ENCODE results near the gene SDK1.

SDK1 gene

GRCh38 chr7:3943779-3944520 is 642.9 kb downstream of the SDK1 start:
- DNase-seq (ENCODE audit: low read depth, low spot score), result no peak
- in situ Hi-C loops (cut with HindIII; ENCODE audit: low sequenced_read_pairs), result no loop called here
- TF ChIP-seq CTCF (IDR thresholded peaks at IDR 0.05; ENCODE audit: low read depth, low read length), result no peak
- H3K4me3 ChIP-seq (ENCODE audit: low read depth, low read length), result no peak overlapping the region

GRCh38 chr7:3949242-3949640 is 648.2 kb downstream of the SDK1 start:
- in situ Hi-C loops (cut with HindIII; ENCODE audit: low sequenced_read_pairs), result no loop called here
- DNase-seq (ENCODE audit: low read depth, low spot score), result no peak
- no peak overlapping the region for H3K4me3 ChIP-seq (ENCODE audit: low read depth, low read length)
- no peak for TF ChIP-seq CTCF (IDR thresholded peaks at IDR 0.05; ENCODE audit: low read depth, low read length)

GRCh38 chr7:3950249-3950648 is 649.2 kb downstream of the SDK1 start:
- TF ChIP-seq CTCF (IDR thresholded peaks at IDR 0.05; ENCODE audit: low read depth, low read length), result no peak
- H3K4me3 ChIP-seq (ENCODE audit: low read depth, low read length), result no peak overlapping the region
- DNase-seq (ENCODE audit: low read depth, low spot score), result no peak
- in situ Hi-C loops (cut with HindIII; ENCODE audit: low sequenced_read_pairs), result no loop called here

GRCh38 chr7:3951316-3952055 is 650.4 kb downstream of the SDK1 start:
- no peak overlapping the region for H3K4me3 ChIP-seq (ENCODE audit: low read depth, low read length)
- in situ Hi-C loops (cut with HindIII; ENCODE audit: low sequenced_read_pairs), result no loop called here
- DNase-seq (ENCODE audit: low read depth, low spot score), result no peak
- no peak for TF ChIP-seq CTCF (IDR thresholded peaks at IDR 0.05; ENCODE audit: low read depth, low read length)

- in situ Hi-C loops (cut with HindIII; ENCODE audit: low sequenced_read_pairs), result no loop called here
- TF ChIP-seq CTCF (IDR thresholded peaks at IDR 0.05; ENCODE audit: low read depth, low read length), result no peak
- DNase-seq (ENCODE audit: low read depth, low spot score), result no peak
- H3K4me3 ChIP-seq (ENCODE audit: low read depth, low read length), result no peak overlapping the region
Observed at GRCh38 chr7:3953133-3953532, 652.1 kb downstream of the SDK1 start.

- H3K4me3 ChIP-seq (ENCODE audit: low read depth, low read length), result no peak overlapping the region
- TF ChIP-seq CTCF (IDR thresholded peaks at IDR 0.05; ENCODE audit: low read depth, low read length), result no peak
- no peak for DNase-seq (ENCODE audit: low read depth, low spot score)
- in situ Hi-C loops (cut with HindIII; ENCODE audit: low sequenced_read_pairs), result no loop called here
Observed at GRCh38 chr7:3953946-3954345, 652.9 kb downstream of the SDK1 start.

All from astrocyte of the spinal cord (primary cell).